DND-41 (cell line): ENCODE data around the gene AKNA.
A peak's percentile ranks its signal among the peaks of the same experiment; 100 is the strongest.
"Not testable (repeated sequence)": the region's sequence is repeated elsewhere in the genome, so short reads cannot be mapped to it uniquely, and the experiment has no call there.

ENCODE experiments used
- ATAC-seq: fragments of 200-7000 bp; cut with Tn5 transposase; 3 replicates; pipeline ENCODE4 v1.9.1; 2021; ENCODE audit warnings: low read depth; ENCODE audit not compliant: insufficient read depth
- DNase-seq: peaks from one replicate; pipeline ENCODE4 v3.0.0-alpha.2; 2020
- H2AFZ ChIP-seq: 2 replicates; pipeline ENCODE4 v1.6.0; 2012; ENCODE audit warnings: low read depth, low read length
- H3K27ac ChIP-seq: 2 replicates; pipeline ENCODE4 v1.5.1; 2012; ENCODE audit warnings: low read length, inconsistent platforms
- H3K27me3 ChIP-seq: fragments of 200-600 bp; sonication (generic); 2 replicates; pipeline ENCODE4 v1.6.0; 2012; ENCODE audit warnings: low read length, mild to moderate bottlenecking, inconsistent platforms; ENCODE audit not compliant: insufficient read depth, poor library complexity
- H3K36me3 ChIP-seq: 2 replicates; pipeline ENCODE4 v1.5.1; 2012; ENCODE audit warnings: low read length, inconsistent platforms; ENCODE audit not compliant: insufficient read depth
- H3K4me1 ChIP-seq: 2 replicates; pipeline ENCODE4 v1.5.1; 2012; ENCODE audit warnings: mild to moderate bottlenecking, low read length; ENCODE audit not compliant: insufficient read depth
- H3K4me2 ChIP-seq: 2 replicates; pipeline ENCODE4 v1.6.0; 2012; ENCODE audit warnings: mild to moderate bottlenecking, moderate library complexity, low read length, inconsistent platforms; ENCODE audit not compliant: insufficient read depth
- H3K4me3 ChIP-seq, 2 experiments: fragments of 200-600 bp in 1 of 2; shearing (Covaris generic) in 1 of 2; 2 replicates each; pipeline ENCODE4 v1.5.1; 2012 to 2016; ENCODE audit warnings: inconsistent platforms in 2 of 2, low read length in 2 of 2, mild to moderate bottlenecking in 2 of 2, low read depth in 1 of 2, moderate library complexity in 1 of 2
- H3K79me2 ChIP-seq: 2 replicates; pipeline ENCODE4 v1.6.0; 2012; ENCODE audit warnings: low read length, inconsistent platforms; ENCODE audit not compliant: insufficient read depth
- H3K9ac ChIP-seq: 2 replicates; pipeline ENCODE4 v1.6.0; 2012; ENCODE audit warnings: low read depth, mild to moderate bottlenecking, inconsistent platforms, low read length, moderate library complexity
- H3K9me3 ChIP-seq: 2 replicates; pipeline ENCODE4 v1.5.1; 2012; ENCODE audit warnings: low read length, moderate library complexity, mild to moderate bottlenecking, inconsistent platforms; ENCODE audit not compliant: insufficient read depth, severe bottlenecking
- H4K20me1 ChIP-seq: 2 replicates; pipeline ENCODE4 v1.6.0; 2012; ENCODE audit warnings: low read length; ENCODE audit not compliant: insufficient read depth
- EZH2 ChIP-seq: IDR thresholded peaks from 3 replicates; pipeline ENCODE4 v1.6.1; 2012; ENCODE audit warnings: borderline replicate concordance, low read depth, mild to moderate bottlenecking, moderate library complexity, low read length, inconsistent platforms; ENCODE audit not compliant: severe bottlenecking
- TF ChIP-seq, protein P1 (sequence below): IDR thresholded peaks from 2 replicates; pipeline ENCODE4 v1.5.1; 2012; ENCODE audit warnings: borderline replicate concordance, low read length, moderate library complexity, mild to moderate bottlenecking; ENCODE audit not compliant: poor library complexity, severe bottlenecking; ENCODE audit errors: extremely low read depth

Gene AKNA

DNA sequence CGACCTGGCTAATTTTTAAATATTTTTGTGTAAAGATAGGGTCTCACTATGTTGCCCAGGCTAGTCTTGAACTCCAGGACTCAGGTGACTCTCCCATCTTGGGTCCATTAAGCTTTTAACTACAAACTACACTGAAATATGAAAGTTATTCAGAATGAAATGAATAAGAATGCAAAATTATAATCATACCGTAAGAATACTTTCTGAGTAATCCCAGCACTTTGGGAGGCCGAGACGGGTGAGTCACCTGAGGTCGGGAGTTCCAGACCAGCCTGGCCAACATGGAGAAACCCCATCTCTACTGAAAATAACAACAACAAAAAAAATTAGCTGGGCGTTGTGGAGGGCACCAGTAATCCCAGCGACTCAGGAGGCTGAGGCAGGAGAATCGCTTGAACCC, 66.0 kb downstream of the AKNA start:
- Histone ChIP-seq H3K9ac (no peak overlapping the region), H3K27ac (no peak overlapping the region), H4K20me1 (no peaks in the 10 kb centered on the region), H3K9me3 (no peaks in the 10 kb centered on the region), H3K79me2 (no peaks in the 10 kb centered on the region), H2AFZ (no peak overlapping the region), H3K36me3 (no peaks in the 10 kb centered on the region), H3K27me3 (no peaks in the 10 kb centered on the region), H3K4me3 (no peak overlapping the region), H3K4me1 (peaks cover 13% of the 10 kb centered on the region), H3K4me2 (no peak overlapping the region)
- no peak for DNase-seq
- no peak for ATAC-seq
- TF ChIP-seq, protein P1, sequence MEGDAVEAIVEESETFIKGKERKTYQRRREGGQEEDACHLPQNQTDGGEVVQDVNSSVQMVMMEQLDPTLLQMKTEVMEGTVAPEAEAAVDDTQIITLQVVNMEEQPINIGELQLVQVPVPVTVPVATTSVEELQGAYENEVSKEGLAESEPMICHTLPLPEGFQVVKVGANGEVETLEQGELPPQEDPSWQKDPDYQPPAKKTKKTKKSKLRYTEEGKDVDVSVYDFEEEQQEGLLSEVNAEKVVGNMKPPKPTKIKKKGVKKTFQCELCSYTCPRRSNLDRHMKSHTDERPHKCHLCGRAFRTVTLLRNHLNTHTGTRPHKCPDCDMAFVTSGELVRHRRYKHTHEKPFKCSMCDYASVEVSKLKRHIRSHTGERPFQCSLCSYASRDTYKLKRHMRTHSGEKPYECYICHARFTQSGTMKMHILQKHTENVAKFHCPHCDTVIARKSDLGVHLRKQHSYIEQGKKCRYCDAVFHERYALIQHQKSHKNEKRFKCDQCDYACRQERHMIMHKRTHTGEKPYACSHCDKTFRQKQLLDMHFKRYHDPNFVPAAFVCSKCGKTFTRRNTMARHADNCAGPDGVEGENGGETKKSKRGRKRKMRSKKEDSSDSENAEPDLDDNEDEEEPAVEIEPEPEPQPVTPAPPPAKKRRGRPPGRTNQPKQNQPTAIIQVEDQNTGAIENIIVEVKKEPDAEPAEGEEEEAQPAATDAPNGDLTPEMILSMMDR, result no peak
- no peak for TF ChIP-seq EZH2

DNA sequence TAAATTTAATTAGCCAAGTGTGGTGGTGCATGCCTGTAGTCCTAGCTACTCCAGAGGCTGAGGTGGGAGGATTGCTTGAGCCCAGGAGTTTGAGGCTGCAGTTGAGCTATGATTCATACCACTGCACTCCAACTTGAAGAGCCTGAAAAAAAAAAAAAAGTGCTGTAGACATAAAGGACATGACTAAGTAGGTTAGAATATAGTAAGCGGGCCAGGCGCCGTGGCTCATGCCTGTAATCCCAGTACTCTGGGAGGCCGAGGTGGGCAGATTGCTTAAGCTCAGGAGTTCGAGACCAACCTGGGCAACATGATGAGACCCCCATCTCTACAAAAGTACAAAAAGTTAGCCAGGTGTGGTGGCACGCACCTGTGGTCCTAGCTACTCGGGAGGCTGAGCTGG, 67.1 kb downstream of the AKNA start:
- H3K4me3 ChIP-seq, H3K9me3 ChIP-seq, H3K4me2 ChIP-seq, H3K27ac ChIP-seq, DNase-seq, H3K79me2 ChIP-seq, H3K27me3 ChIP-seq, H3K9ac ChIP-seq, ATAC-seq, H2AFZ ChIP-seq, H3K36me3 ChIP-seq, H4K20me1 ChIP-seq: not testable (repeated sequence)
- H3K4me1 ChIP-seq, result peaks cover 15% of the 10 kb centered on the region

DNA sequence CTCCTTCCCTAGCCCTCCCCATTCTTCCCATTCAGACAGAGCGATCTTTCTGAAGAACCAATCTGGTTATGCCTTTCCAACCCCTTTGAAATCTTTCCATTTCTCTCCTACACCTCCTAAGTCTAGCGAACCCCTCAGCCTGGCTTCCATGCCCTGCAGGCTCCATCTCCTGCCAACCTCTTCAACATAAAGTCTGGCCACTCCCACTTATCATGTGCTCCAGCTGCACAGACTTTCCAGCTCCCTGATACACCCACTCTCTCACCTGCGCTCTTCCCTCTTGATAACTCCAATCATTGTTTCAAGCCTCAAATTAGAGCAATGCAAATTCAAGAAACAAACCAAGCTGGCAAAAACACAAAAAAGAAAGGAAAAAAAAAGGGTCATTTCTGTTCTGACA, 68.6 kb downstream of the AKNA start:
- Histone ChIP-seq H3K4me3 (no peak overlapping the region), H3K36me3 (no peaks in the 10 kb centered on the region), H4K20me1 (no peaks in the 10 kb centered on the region), H3K4me1 (peaks cover 15% of the 10 kb centered on the region), H2AFZ (no peak overlapping the region), H3K27ac (no peak overlapping the region), H3K9me3 (no peaks in the 10 kb centered on the region), H3K27me3 (no peaks in the 10 kb centered on the region), H3K9ac (no peak overlapping the region), H3K79me2 (no peaks in the 10 kb centered on the region), H3K4me2 (no peak overlapping the region)
- DNase-seq, result no peak
- TF ChIP-seq, protein P1, result no peak
- TF ChIP-seq EZH2, result no peak
- ATAC-seq, result no peak

DNA sequence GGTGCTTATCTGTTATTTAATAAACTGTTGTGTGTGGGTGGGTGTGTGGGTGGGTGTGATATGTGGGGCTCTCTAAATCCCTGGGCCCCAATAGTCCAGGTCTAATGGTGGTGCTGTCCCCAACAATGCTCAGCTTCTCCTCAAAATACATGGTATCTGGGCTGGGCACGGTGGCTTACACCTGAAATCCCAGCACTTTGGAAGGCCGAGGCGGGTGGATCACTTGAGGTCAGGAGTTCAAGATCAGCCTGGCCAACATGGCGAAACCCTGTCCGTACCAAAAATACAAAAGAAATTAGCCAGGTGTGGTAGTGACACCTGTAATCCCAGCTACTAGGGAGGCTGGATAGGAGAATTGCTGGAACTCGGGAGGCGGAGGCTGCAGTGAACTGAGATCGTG, 69.4 kb downstream of the AKNA start:
- no peaks in the 10 kb centered on the region for H3K9me3 ChIP-seq
- no peaks in the 10 kb centered on the region for H3K27me3 ChIP-seq
- H4K20me1 ChIP-seq, result no peaks in the 10 kb centered on the region
- H2AFZ ChIP-seq, result peak overlapping the region; percentile 19
- H3K4me3 ChIP-seq, result no peak overlapping the region
- DNase-seq (no peak), ATAC-seq (no peak; the same call in 2 of the 3 replicates)
- TF ChIP-seq EZH2, result no peak
- TF ChIP-seq, protein P1, result no peak
- no peak overlapping the region for H3K4me2 ChIP-seq
- H3K27ac ChIP-seq, result peak overlapping the region; percentile 51; the same call in 1 of the 2 replicates
- H3K36me3 ChIP-seq, result no peaks in the 10 kb centered on the region
- peaks cover 15% of the 10 kb centered on the region for H3K4me1 ChIP-seq
- no peaks in the 10 kb centered on the region for H3K79me2 ChIP-seq
- no peak overlapping the region; the same call in 1 of the 2 replicates for H3K9ac ChIP-seq
